Activated B cell treated with CpG ODN at 0.5 μM for 24 hours (primary cell): ENCODE data around the gene MORC3. TPM values are rescaled to one million over a fixed set of nuclear protein-coding genes. Genes with fewer than 3 reads are reported as not detected.

Experiments
- ATAC-seq: fragments of 200-7000 bp; cut with Tn5 transposase; one replicate; pipeline ENCODE4 v1.10.0; 2021; ENCODE audit warnings: low read depth, mild to moderate bottlenecking, moderate library complexity
- CTCF ChIA-PET: fragments of 350-600 bp; sonication (Branson Sonifier 250); formaldehyde crosslinking; loops from one replicate; lab custom pipeline; 2021; ENCODE audit warnings: antibody characterized with exemption; lab: Charles Lee
- POLR2A ChIA-PET: fragments of 350-600 bp; sonication (Branson Sonifier 250); formaldehyde crosslinking; loops from one replicate; lab custom pipeline; 2021; ENCODE audit warnings: antibody characterized with exemption; lab: Charles Lee
- DNase-seq: peaks from one replicate; pipeline ENCODE4 v3.0.0; 2022
- H3K27ac Mint-ChIP-seq: one replicate; pipeline ENCODE4 v1.8.0; 2020; ENCODE audit warnings: mixed read lengths
- H3K27me3 Mint-ChIP-seq: one replicate; pipeline ENCODE4 v1.8.0; 2021; ENCODE audit warnings: mixed read lengths
- H3K36me3 Mint-ChIP-seq: one replicate; pipeline ENCODE4 v1.8.0; 2021; ENCODE audit warnings: low read depth, mixed read lengths
- H3K4me1 Mint-ChIP-seq: one replicate; pipeline ENCODE4 v1.8.0; 2021; ENCODE audit warnings: mixed read lengths
- H3K4me3 Mint-ChIP-seq: one replicate; pipeline ENCODE4 v1.8.0; 2020; ENCODE audit warnings: mild to moderate bottlenecking, mixed read lengths
- H3K9me3 Mint-ChIP-seq: one replicate; pipeline ENCODE4 v1.8.0; 2020; ENCODE audit warnings: mixed read lengths
- CTCF ChIP-seq: fragments of 200-600 bp; IDR thresholded peaks from one replicate; pipeline ENCODE4 v1.8.0; 2022; ENCODE audit warnings: antibody characterized with exemption, mild to moderate bottlenecking
- intact Hi-C: fragments of 100-400 bp; cut with micrococcal nuclease; formaldehyde crosslinking; loops from one replicate; pipeline ENCODE4 v1.15.1; 2024
- total RNA-seq: library from RNA; stranded (reverse); gene quantifications from 2 replicates; pipeline ENCODE4 v1.2.3, GENCODE V29; 2022

Gene MORC3
- total RNA-seq, 1 donor from 2014 or later, result 65.6 TPM

GRCh38 chr21:36400719-36401118 lies 80.7 kb downstream of the MORC3 start:
- no peaks in the 10 kb centered on the region for H3K9me3 Mint-ChIP-seq
- DNase-seq (no peak), ATAC-seq (no peak)
- H3K36me3 Mint-ChIP-seq, result peaks cover 24% of the 10 kb centered on the region
- no peaks in the 10 kb centered on the region for H3K27me3 Mint-ChIP-seq
- no peaks in the 10 kb centered on the region for H3K4me1 Mint-ChIP-seq
- ChIA-PET POLR2A (interaction anchor here (0.5 kb wide), 1 partner anchor 17 kb away, joined by 3 read pairs; no protein-coding TSS in a partner anchor), CTCF (no interaction called here)
- TF ChIP-seq CTCF, result no peak
- intact Hi-C loops, result no loop called here
- no peak overlapping the region for H3K4me3 Mint-ChIP-seq
- H3K27ac Mint-ChIP-seq, result no peak overlapping the region

- ATAC-seq (no peak), DNase-seq (no peak)
- Mint-ChIP-seq H3K27me3 (no peaks in the 10 kb centered on the region), H3K27ac (no peak overlapping the region), H3K9me3 (no peaks in the 10 kb centered on the region), H3K4me1 (no peaks in the 10 kb centered on the region), H3K4me3 (no peak overlapping the region), H3K36me3 (peaks cover 22% of the 10 kb centered on the region)
- CTCF ChIA-PET, result no interaction called here
- POLR2A ChIA-PET, result interaction anchor here (0.9 kb wide), 1 partner anchor 10 kb away, joined by 4 read pairs; no protein-coding TSS in a partner anchor
- TF ChIP-seq CTCF, result no peak
- intact Hi-C loops, result no loop called here
Observed at GRCh38 chr21:36402339-36402738, 82.3 kb downstream of the MORC3 start.

GRCh38 chr21:36403713-36404112 lies 83.7 kb downstream of the MORC3 start:
- no peak for DNase-seq
- no peaks in the 10 kb centered on the region for H3K9me3 Mint-ChIP-seq
- H3K36me3 Mint-ChIP-seq, result peaks cover 22% of the 10 kb centered on the region
- no peak for ATAC-seq
- no peaks in the 10 kb centered on the region for H3K27me3 Mint-ChIP-seq
- ChIA-PET CTCF (no interaction called here), POLR2A (interaction anchor here (0.6 kb wide), 1 partner anchor 23 kb away, joined by 12 read pairs; no protein-coding TSS in a partner anchor)
- no peak overlapping the region for H3K4me3 Mint-ChIP-seq
- H3K4me1 Mint-ChIP-seq, result no peaks in the 10 kb centered on the region
- H3K27ac Mint-ChIP-seq, result no peak overlapping the region
- no peak for TF ChIP-seq CTCF
- intact Hi-C loops, result no loop called here

GRCh38 chr21:36408568-36408967 lies 88.6 kb downstream of the MORC3 start:
- no peak overlapping the region for H3K4me3 Mint-ChIP-seq
- no peaks in the 10 kb centered on the region for H3K9me3 Mint-ChIP-seq
- H3K27me3 Mint-ChIP-seq, result no peaks in the 10 kb centered on the region
- no peaks in the 10 kb centered on the region for H3K4me1 Mint-ChIP-seq
- TF ChIP-seq CTCF, result no peak
- CTCF ChIA-PET, result no interaction called here
- peaks cover 22% of the 10 kb centered on the region for H3K36me3 Mint-ChIP-seq
- H3K27ac Mint-ChIP-seq, result no peak overlapping the region
- no peak for DNase-seq
- intact Hi-C loops, result no loop called here
- no peak for ATAC-seq
- POLR2A ChIA-PET, result no interaction called here

- DNase-seq (no peak), ATAC-seq (no peak)
- no peak for TF ChIP-seq CTCF
- no peaks in the 10 kb centered on the region for H3K4me1 Mint-ChIP-seq
- H3K4me3 Mint-ChIP-seq, result no peak overlapping the region
- no peaks in the 10 kb centered on the region for H3K27me3 Mint-ChIP-seq
- H3K36me3 Mint-ChIP-seq, result peaks cover 30% of the 10 kb centered on the region
- intact Hi-C loops, result no loop called here
- no peaks in the 10 kb centered on the region for H3K9me3 Mint-ChIP-seq
- ChIA-PET POLR2A (no interaction called here), CTCF (no interaction called here)
- H3K27ac Mint-ChIP-seq, result no peak overlapping the region
Observed at GRCh38 chr21:36411301-36411700, 91.3 kb downstream of the MORC3 start.
